SK-N-SH treated with all-trans-retinoic acid at 6 μM for 48 hours (cell line): ENCODE results near the gene SORL1.

Experiments
- ATAC-seq: fragments of 200-7000 bp; cut with Tn5 transposase; 3 replicates; pipeline ENCODE4 v1.9.1; 2020; ENCODE audit warnings: mild to moderate bottlenecking, moderate library complexity
- ARNTL ChIP-seq: fragments of 450-650 bp; formaldehyde crosslinking; IDR thresholded peaks from 2 replicates; pipeline ENCODE4 v1.5.0; 2020; ENCODE audit warnings: low read depth, mild to moderate bottlenecking, moderate library complexity, borderline replicate concordance
- BACH2 ChIP-seq: fragments of 250-450 bp; sonication (Bioruptor Pico); IDR thresholded peaks from 2 replicates; pipeline ENCODE4 v1.9.0; 2021; ENCODE audit warnings: mild to moderate bottlenecking, borderline replicate concordance
- CSDC2 ChIP-seq: fragments of 250-450 bp; sonication (Bioruptor Pico); IDR thresholded peaks from 2 replicates; pipeline ENCODE4 v1.5.0; 2020; ENCODE audit warnings: mild to moderate bottlenecking, moderate library complexity
- CSRNP3 ChIP-seq: fragments of 250-450 bp; sonication (Bioruptor Pico); IDR thresholded peaks from 2 replicates; pipeline ENCODE4 v1.5.1; 2021; ENCODE audit warnings: mild to moderate bottlenecking, moderate library complexity
- ESRRG ChIP-seq: fragments of 250-450 bp; sonication (Bioruptor Pico); IDR thresholded peaks from 2 replicates; pipeline ENCODE4 v1.6.1; 2021; ENCODE audit warnings: mild to moderate bottlenecking
- GLIS3 ChIP-seq: fragments of 250-450 bp; sonication (Bioruptor Pico); IDR thresholded peaks from 2 replicates; pipeline ENCODE4 v1.5.0; 2020; ENCODE audit warnings: mild to moderate bottlenecking, moderate library complexity
- ISL1 ChIP-seq: fragments of 250-450 bp; sonication (Bioruptor Pico); IDR thresholded peaks from 2 replicates; pipeline ENCODE4 v2.1.2; 2022; ENCODE audit warnings: mild to moderate bottlenecking, moderate library complexity
- OSR1 ChIP-seq: fragments of 250-450 bp; sonication (Bioruptor Pico); IDR thresholded peaks from 2 replicates; pipeline ENCODE4 v1.8.0; 2022; ENCODE audit warnings: moderate library complexity, mild to moderate bottlenecking, inconsistent platforms
- POU6F1 ChIP-seq: fragments of 250-450 bp; sonication (Bioruptor Pico); IDR thresholded peaks from 2 replicates; pipeline ENCODE4 v1.8.0; 2021; ENCODE audit warnings: low read depth, mild to moderate bottlenecking, moderate library complexity, borderline replicate concordance
- PPARA ChIP-seq: fragments of 250-450 bp; sonication (Bioruptor Pico); IDR thresholded peaks from 2 replicates; pipeline ENCODE4 v1.5.0; 2020; ENCODE audit warnings: mild to moderate bottlenecking, borderline replicate concordance
- RARB ChIP-seq: fragments of 250-450 bp; sonication (Bioruptor Pico); IDR thresholded peaks from 2 replicates; pipeline ENCODE4 v1.8.0; 2021; ENCODE audit warnings: mild to moderate bottlenecking, moderate library complexity
- SNAI2 ChIP-seq: fragments of 250-450 bp; sonication (Bioruptor Pico); IDR thresholded peaks from 2 replicates; pipeline ENCODE4 v1.5.0; 2020; ENCODE audit warnings: mild to moderate bottlenecking, moderate library complexity
- TCF4 ChIP-seq: fragments of 250-450 bp; sonication (Bioruptor Pico); IDR thresholded peaks from 2 replicates; pipeline ENCODE4 v1.8.0; 2021; ENCODE audit warnings: mild to moderate bottlenecking, moderate library complexity, borderline replicate concordance
- TOX ChIP-seq: fragments of 250-450 bp; sonication (Bioruptor Pico); IDR thresholded peaks from 2 replicates; pipeline ENCODE4 v1.8.0; 2021; ENCODE audit warnings: mild to moderate bottlenecking, moderate library complexity, borderline replicate concordance
- TSHZ2 ChIP-seq: fragments of 250-450 bp; sonication (Bioruptor Pico); IDR thresholded peaks from 2 replicates; pipeline ENCODE4 v1.5.0; 2020; ENCODE audit warnings: mild to moderate bottlenecking, moderate library complexity
- ZFP3 ChIP-seq: fragments of 250-450 bp; sonication (Bioruptor Pico); IDR thresholded peaks from 2 replicates; pipeline ENCODE4 v1.5.0; 2020; ENCODE audit warnings: mild to moderate bottlenecking, moderate library complexity
- ZFP30 ChIP-seq: fragments of 450-650 bp; formaldehyde crosslinking; IDR thresholded peaks from 2 replicates; pipeline ENCODE4 v1.5.0; 2022; ENCODE audit warnings: mild to moderate bottlenecking, moderate library complexity
- ZNF70 ChIP-seq: fragments of 450-650 bp; formaldehyde crosslinking; IDR thresholded peaks from 2 replicates; pipeline ENCODE4 v1.5.0; 2020; ENCODE audit warnings: mild to moderate bottlenecking, moderate library complexity
- ZNF8 ChIP-seq: fragments of 450-650 bp; formaldehyde crosslinking; IDR thresholded peaks from 2 replicates; pipeline ENCODE4 v1.5.0; 2020; ENCODE audit warnings: mild to moderate bottlenecking, moderate library complexity
- TF ChIP-seq, protein P1 (sequence below): fragments of 250-450 bp; sonication (Bioruptor Pico); IDR thresholded peaks from 2 replicates; pipeline ENCODE4 v1.8.0; 2020; ENCODE audit warnings: mild to moderate bottlenecking, moderate library complexity, borderline replicate concordance
- TF ChIP-seq, protein P2 (sequence below): fragments of 250-450 bp; sonication (Bioruptor Pico); IDR thresholded peaks from 2 replicates; pipeline ENCODE4 v1.5.1; 2020; ENCODE audit warnings: low read depth, mild to moderate bottlenecking, moderate library complexity

Gene SORL1

GRCh38 chr11:121513807-121514206 is 61.7 kb downstream of the SORL1 start (continued):
- TF ChIP-seq SNAI2 (CRISPR knock-in tag) (no peak), ARNTL (CRISPR knock-in tag) (no peak), TOX (no peak), TSHZ2 (CRISPR knock-in tag) (no peak), OSR1 (no peak)

DNA sequence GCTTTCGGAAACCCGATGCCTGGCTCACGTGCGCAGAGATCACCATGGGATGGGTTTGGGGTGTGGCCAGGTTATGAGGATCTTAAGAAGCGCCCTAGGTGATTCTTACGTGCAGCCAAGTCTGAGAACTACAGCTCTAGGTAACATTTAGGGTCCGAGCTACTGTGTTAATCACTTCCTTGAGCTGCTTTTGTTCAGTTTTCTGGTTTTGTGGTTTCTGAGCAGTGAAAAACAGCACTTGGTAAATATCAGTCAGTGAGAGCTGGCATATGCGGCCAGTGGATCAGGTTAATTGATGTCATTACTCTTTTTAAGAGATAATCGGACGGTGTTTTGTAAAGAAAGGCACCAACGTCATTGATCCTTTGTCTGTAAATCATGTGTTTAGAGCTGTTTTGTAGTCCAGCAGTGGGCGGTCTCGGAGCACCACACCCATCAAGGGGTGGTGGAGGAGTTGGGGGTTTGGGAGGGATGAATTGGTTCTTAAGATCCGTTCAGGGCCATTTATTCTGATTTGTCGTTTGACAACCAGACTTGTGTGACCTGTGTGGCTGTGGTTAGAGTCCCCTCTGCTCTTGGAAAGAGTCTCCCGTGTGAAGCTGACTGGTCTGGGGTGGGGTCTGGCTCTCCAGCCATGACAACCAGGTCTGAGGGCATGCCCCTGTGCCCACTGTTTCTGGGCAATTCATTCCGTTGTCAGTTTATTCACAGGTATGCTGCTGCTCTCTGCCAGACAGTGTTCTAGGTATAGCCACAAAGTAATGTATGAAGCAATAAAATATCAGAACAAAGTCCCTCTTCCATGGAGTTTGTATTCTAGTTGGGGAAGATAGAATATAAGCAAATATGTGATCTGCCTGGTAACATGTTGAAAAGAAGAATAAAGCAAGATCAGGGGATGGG is 62.6 kb downstream of the SORL1 start:
- no peak for ATAC-seq
- no peak for TF ChIP-seq CSRNP3 (CRISPR knock-in tag)
- no peak for TF ChIP-seq CSDC2
- TF ChIP-seq OSR1 = no peak
- TF ChIP-seq RARB (CRISPR knock-in tag) = no peak
- no peak for TF ChIP-seq PPARA (CRISPR knock-in tag)
- TF ChIP-seq, protein P1, sequence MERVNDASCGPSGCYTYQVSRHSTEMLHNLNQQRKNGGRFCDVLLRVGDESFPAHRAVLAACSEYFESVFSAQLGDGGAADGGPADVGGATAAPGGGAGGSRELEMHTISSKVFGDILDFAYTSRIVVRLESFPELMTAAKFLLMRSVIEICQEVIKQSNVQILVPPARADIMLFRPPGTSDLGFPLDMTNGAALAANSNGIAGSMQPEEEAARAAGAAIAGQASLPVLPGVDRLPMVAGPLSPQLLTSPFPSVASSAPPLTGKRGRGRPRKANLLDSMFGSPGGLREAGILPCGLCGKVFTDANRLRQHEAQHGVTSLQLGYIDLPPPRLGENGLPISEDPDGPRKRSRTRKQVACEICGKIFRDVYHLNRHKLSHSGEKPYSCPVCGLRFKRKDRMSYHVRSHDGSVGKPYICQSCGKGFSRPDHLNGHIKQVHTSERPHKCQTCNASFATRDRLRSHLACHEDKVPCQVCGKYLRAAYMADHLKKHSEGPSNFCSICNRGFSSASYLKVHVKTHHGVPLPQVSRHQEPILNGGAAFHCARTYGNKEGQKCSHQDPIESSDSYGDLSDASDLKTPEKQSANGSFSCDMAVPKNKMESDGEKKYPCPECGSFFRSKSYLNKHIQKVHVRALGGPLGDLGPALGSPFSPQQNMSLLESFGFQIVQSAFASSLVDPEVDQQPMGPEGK (CRISPR knock-in tag) = no peak
- TF ChIP-seq SNAI2 (CRISPR knock-in tag) = no peak
- TF ChIP-seq TCF4 (CRISPR knock-in tag) = no peak
- TF ChIP-seq BACH2 (CRISPR knock-in tag) = no peak
- no peak for TF ChIP-seq ZFP3 (CRISPR knock-in tag)
- TF ChIP-seq, protein P2, sequence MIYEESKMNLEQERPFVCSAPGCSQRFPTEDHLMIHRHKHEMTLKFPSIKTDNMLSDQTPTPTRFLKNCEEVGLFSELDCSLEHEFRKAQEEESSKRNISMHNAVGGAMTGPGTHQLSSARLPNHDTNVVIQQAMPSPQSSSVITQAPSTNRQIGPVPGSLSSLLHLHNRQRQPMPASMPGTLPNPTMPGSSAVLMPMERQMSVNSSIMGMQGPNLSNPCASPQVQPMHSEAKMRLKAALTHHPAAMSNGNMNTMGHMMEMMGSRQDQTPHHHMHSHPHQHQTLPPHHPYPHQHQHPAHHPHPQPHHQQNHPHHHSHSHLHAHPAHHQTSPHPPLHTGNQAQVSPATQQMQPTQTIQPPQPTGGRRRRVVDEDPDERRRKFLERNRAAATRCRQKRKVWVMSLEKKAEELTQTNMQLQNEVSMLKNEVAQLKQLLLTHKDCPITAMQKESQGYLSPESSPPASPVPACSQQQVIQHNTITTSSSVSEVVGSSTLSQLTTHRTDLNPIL (CRISPR knock-in tag) = no peak
- no peak for TF ChIP-seq ZNF8 (CRISPR knock-in tag)
- TF ChIP-seq ESRRG (CRISPR knock-in tag) = no peak
- no peak for TF ChIP-seq ZNF70 (CRISPR knock-in tag)
- no peak for TF ChIP-seq GLIS3 (CRISPR knock-in tag)
- no peak for TF ChIP-seq ZFP30 (CRISPR knock-in tag)
- no peak for TF ChIP-seq POU6F1 (CRISPR knock-in tag)
- no peak for TF ChIP-seq ARNTL (CRISPR knock-in tag)
- TF ChIP-seq ISL1 (CRISPR knock-in tag) = no peak
- TF ChIP-seq TSHZ2 (CRISPR knock-in tag) = no peak
